Transverse colon (tissue), 4 donors: ENCODE results near the gene KIF2A. TPM values are rescaled to one million over a fixed set of nuclear protein-coding genes. Genes with fewer than 3 reads are reported as not detected.

Experiments
- DNase-seq: peaks from one replicate; pipeline ENCODE4 v3.0.0-alpha.2; 2019
- H3K27ac ChIP-seq, 4 donors: fragments of 200-600 bp; sonication (generic); 2 replicates each; pipeline ENCODE4 v1.5.1; 2016 to 2018; ENCODE audit warnings: inconsistent platforms in 4 of 4
- H3K27me3 ChIP-seq: fragments of 200-600 bp; sonication (generic); 2 replicates; pipeline ENCODE4 v1.5.1; 2017; ENCODE audit warnings: inconsistent platforms
- H3K36me3 ChIP-seq, 4 donors: fragments of 200-600 bp; sonication (generic); 2 replicates each; pipeline ENCODE4 v1.5.1; 2017 to 2019; ENCODE audit warnings: inconsistent platforms in 4 of 4
- H3K4me1 ChIP-seq, 4 donors: fragments of 200-600 bp; sonication (generic); 2 replicates each; pipeline ENCODE4 v1.5.1; 2017 to 2020; ENCODE audit warnings: inconsistent platforms in 4 of 4
- H3K4me3 ChIP-seq, 4 donors: fragments of 200-600 bp; sonication (generic); 1 replicate in 1 of 4; 2 replicates in 3 of 4; pipeline versions ENCODE4 v1.5.1 to v1.6.1; 2017 to 2019; ENCODE audit warnings: inconsistent platforms in 4 of 4
- H3K9me3 ChIP-seq, 2 donors: fragments of 200-600 bp; sonication (generic); 2 replicates each; pipeline ENCODE4 v1.5.1; 2017 to 2019; ENCODE audit warnings: inconsistent platforms in 2 of 2
- CTCF ChIP-seq, 5 experiments: fragments of 200-600 bp in 3 of 5; fragments of 450-650 bp in 2 of 5; sonication (generic) in 3 of 5; IDR thresholded peaks; 1 replicate in 2 of 5; 2 replicates in 3 of 5; pipeline ENCODE4 v1.5.1; 2016 to 2017; ENCODE audit warnings: antibody characterized with exemption in 5 of 5, inconsistent platforms in 3 of 5, mild to moderate bottlenecking in 2 of 5, moderate library complexity in 1 of 5
- EP300 ChIP-seq: sonication (generic); formaldehyde crosslinking; IDR thresholded peaks from one replicate; pipeline ENCODE4 v1.6.1; 2017; ENCODE audit warnings: antibody characterized with exemption, low read depth
- POLR2A ChIP-seq: fragments of 450-650 bp; IDR thresholded peaks from one replicate; pipeline ENCODE4 v1.6.1; 2016; ENCODE audit warnings: antibody characterized with exemption, mild to moderate bottlenecking, moderate library complexity
- POLR2AphosphoS5 ChIP-seq, 3 donors: sonication (generic); formaldehyde crosslinking; IDR thresholded peaks; one replicate each; pipeline ENCODE4 v1.6.1; 2016; ENCODE audit warnings: antibody characterized with exemption in 3 of 3
- WGBS, 2 donors: methylation state at CpG; one replicate each; pipeline ENCODE4 v1.1.5; 2018; ENCODE audit warnings: low coverage in 1 of 2; 5-methylcytosine and 5-hydroxymethylcytosine counted together
- in situ Hi-C, 4 donors: fragments of 200-750 bp; cut with MboI; loops; one replicate each; pipeline versions ENCODE4 v1.15.0 to v1.15.1; 2017; ENCODE audit warnings: low sequenced_read_pairs in 3 of 4, low pct_ligation_motif_present in 1 of 4, low pct_unique_long_range_greater_than_20kb in 1 of 4
- intact Hi-C: fragments of 100-400 bp; cut with DNase I; formaldehyde crosslinking; loops from one replicate; pipeline ENCODE4 v1.15.1; 2023; ENCODE audit warnings: low total_unique reads
- total RNA-seq, 4 donors: library from RNA; depleted of rRNA; stranded (reverse); fragments of >200 nt; gene quantifications; one replicate each; pipeline ENCODE4 v1.1.0, GENCODE V29; 2016

Gene KIF2A
- total RNA-seq, 4 donors from 2014 or later = 15.3 to 61.9 (median 32.7) TPM

GRCh38 chr5:62418462-62419076 lies 112.6 kb downstream of the KIF2A start:
- Histone ChIP-seq H3K4me3 (no peak overlapping the region), H3K9me3 (no peaks in the 10 kb centered on the region), H3K27me3 (no peaks in the 10 kb centered on the region), H3K4me1 (peaks cover 3 to 5% (median 4%) of the 10 kb centered on the region in 4 donors), H3K36me3 (no peaks in the 10 kb centered on the region), H3K27ac (no peak overlapping the region)
- intact Hi-C loops (no loop called here), in situ Hi-C loops (no loop called here)
- WGBS, 2 donors = 82 to 92% methylated on average over 4 of the region's 4 CpGs
- no peak for DNase-seq
- TF ChIP-seq CTCF (IDR thresholded peaks at IDR 0.05) (no peak), POLR2AphosphoS5 (IDR thresholded peaks at IDR 0.05) (no peak), EP300 (no peak), POLR2A (no peak)

GRCh38 chr5:62419609-62420008 lies 113.6 kb downstream of the KIF2A start:
- Histone ChIP-seq H3K36me3 (no peaks in the 10 kb centered on the region), H3K9me3 (no peaks in the 10 kb centered on the region), H3K27ac (no peak overlapping the region), H3K4me3 (no peak overlapping the region), H3K27me3 (no peaks in the 10 kb centered on the region), H3K4me1 (no peaks in the 10 kb centered on the region)
- intact Hi-C loops = no loop called here
- no peak for TF ChIP-seq EP300
- no peak for TF ChIP-seq CTCF (IDR thresholded peaks at IDR 0.05)
- TF ChIP-seq POLR2AphosphoS5 (IDR thresholded peaks at IDR 0.05) = no peak
- TF ChIP-seq POLR2A = no peak
- in situ Hi-C loops = no loop called here
- 94 to 96% methylated on average over 3 of the region's 3 CpGs for WGBS, 2 donors
- no peak for DNase-seq

GRCh38 chr5:62421414-62421813 lies 115.4 kb downstream of the KIF2A start:
- no peak overlapping the region for H3K27ac ChIP-seq
- no peaks in the 10 kb centered on the region for H3K4me1 ChIP-seq
- H3K36me3 ChIP-seq = no peaks in the 10 kb centered on the region
- H3K4me3 ChIP-seq = no peak overlapping the region
- no peaks in the 10 kb centered on the region for H3K9me3 ChIP-seq
- no peaks in the 10 kb centered on the region for H3K27me3 ChIP-seq
- in situ Hi-C loops (no loop called here), intact Hi-C loops (no loop called here)
- 80 to 91% methylated on average over 1 of the region's 1 CpG for WGBS, 2 donors
- TF ChIP-seq POLR2A (no peak), POLR2AphosphoS5 (IDR thresholded peaks at IDR 0.05) (no peak), CTCF (IDR thresholded peaks at IDR 0.05) (no peak), EP300 (no peak)
- DNase-seq = no peak

GRCh38 chr5:62424763-62425162 lies 118.8 kb downstream of the KIF2A start:
- H3K9me3 ChIP-seq = no peaks in the 10 kb centered on the region
- no peak for TF ChIP-seq POLR2A
- TF ChIP-seq EP300 = no peak
- TF ChIP-seq CTCF (IDR thresholded peaks at IDR 0.05) = no peak
- no peak for TF ChIP-seq POLR2AphosphoS5 (IDR thresholded peaks at IDR 0.05)

More at GRCh38 chr5:62424763-62425162, 118.8 kb downstream of the KIF2A start:
- Histone ChIP-seq H3K27me3 (no peaks in the 10 kb centered on the region), H3K4me3 (no peak overlapping the region), H3K27ac (no peak overlapping the region), H3K36me3 (no peaks in the 10 kb centered on the region), H3K4me1 (no peaks in the 10 kb centered on the region)
- 92 to 100% methylated on average over 1 of the region's 1 CpG for WGBS, 2 donors
- no peak for DNase-seq
- intact Hi-C loops = no loop called here
- in situ Hi-C loops = no loop called here
